HepG2 (cell line): ENCODE data around the gene DSG2. TPM values are rescaled to one million over a fixed set of nuclear protein-coding genes. Genes with fewer than 3 reads are reported as not detected.

Experiments
- CBX2 ChIP-seq, 2 experiments: fragments of 200-600 bp in 1 of 2; sonication (generic); formaldehyde crosslinking in 1 of 2; IDR thresholded peaks; 2 replicates each; pipeline versions ENCODE4 v1.7.0 to v1.8.1; 2018 to 2022; ENCODE audit warnings: low read depth in 2 of 2, low read length in 1 of 2, mild to moderate bottlenecking in 1 of 2, missing genetic modification reagents in 1 of 2
- CENPX ChIP-seq: sonication (generic); formaldehyde crosslinking; IDR thresholded peaks from 2 replicates; pipeline ENCODE4 v1.9.0; 2021; ENCODE audit warnings: mild to moderate bottlenecking, missing genetic modification reagents, moderate library complexity
- FOSL2 ChIP-seq: sonication (generic); formaldehyde crosslinking; IDR thresholded peaks from 2 replicates; pipeline ENCODE4 v1.4.0; 2020; ENCODE audit warnings: missing genetic modification reagents
- HMGA1 ChIP-seq: sonication (generic); formaldehyde crosslinking; conservative IDR thresholded peaks from 2 replicates; pipeline ENCODE4 v1.4.0; 2020; ENCODE audit warnings: missing genetic modification reagents
- MAF1 ChIP-seq: sonication (generic); formaldehyde crosslinking; IDR thresholded peaks from 2 replicates; pipeline ENCODE4 v1.5.0; 2020; ENCODE audit warnings: missing genetic modification reagents, borderline replicate concordance
- MAFK ChIP-seq, 2 experiments: IDR thresholded peaks in 1 of 2; conservative IDR thresholded peaks in 1 of 2; 2 replicates each; pipeline ENCODE4 v1.6.1; 2011; ENCODE audit warnings: improper control_type of control experiment in 2 of 2, low read length in 2 of 2
- PHF5A ChIP-seq: IDR thresholded peaks from one replicate; pipeline ENCODE4 v1.6.1; 2018; ENCODE audit warnings: low read depth, missing genetic modification reagents; ENCODE audit not compliant: unreplicated experiment
- RARA ChIP-seq: IDR thresholded peaks from 2 replicates; pipeline ENCODE4 v1.6.1; 2016; ENCODE audit warnings: missing genetic modification reagents, missing compliant biosample characterization
- SATB2 ChIP-seq: sonication (generic); formaldehyde crosslinking; IDR thresholded peaks from 2 replicates; pipeline ENCODE4 v1.5.0; 2020; ENCODE audit warnings: missing genetic modification reagents
- SIX1 ChIP-seq: sonication (generic); formaldehyde crosslinking; IDR thresholded peaks from 2 replicates; pipeline ENCODE4 v1.4.0; 2020; ENCODE audit warnings: missing genetic modification reagents, borderline replicate concordance
- SOX5 ChIP-seq: IDR thresholded peaks from 2 replicates; pipeline ENCODE4 v1.6.1; 2016; ENCODE audit warnings: borderline replicate concordance
- SOX6 ChIP-seq, 2 experiments: fragments of 450-650 bp in 1 of 2; sonication (generic) in 1 of 2; formaldehyde crosslinking in 1 of 2; IDR thresholded peaks; 2 replicates each; pipeline versions ENCODE4 v1.4.0 to v1.6.1; 2017 to 2020; ENCODE audit warnings: antibody characterized with exemption in 1 of 2, mild to moderate bottlenecking in 1 of 2, missing genetic modification reagents in 1 of 2
- ZBTB10 ChIP-seq: sonication (generic); formaldehyde crosslinking; IDR thresholded peaks from 2 replicates; pipeline ENCODE4 v1.4.0; 2020; ENCODE audit warnings: missing genetic modification reagents, borderline replicate concordance
- ZBTB37 ChIP-seq: sonication (generic); formaldehyde crosslinking; IDR thresholded peaks from 2 replicates; pipeline ENCODE4 v1.4.0; 2020; ENCODE audit warnings: mild to moderate bottlenecking, missing genetic modification reagents
- ZFP1 ChIP-seq: IDR thresholded peaks from 2 replicates; pipeline ENCODE4 v1.6.1; 2016
- ZFP36L2 ChIP-seq: sonication (generic); formaldehyde crosslinking; IDR thresholded peaks from 2 replicates; pipeline ENCODE4 v1.4.0; 2020; ENCODE audit warnings: missing genetic modification reagents
- ZNF362 ChIP-seq: sonication (generic); formaldehyde crosslinking; IDR thresholded peaks from 2 replicates; pipeline ENCODE4 v1.4.0; 2020; ENCODE audit warnings: missing genetic modification reagents, mild to moderate bottlenecking, borderline replicate concordance
- ZNF382 ChIP-seq: sonication (generic); formaldehyde crosslinking; IDR thresholded peaks from 2 replicates; pipeline ENCODE4 v1.5.0; 2020; ENCODE audit warnings: missing genetic modification reagents, mild to moderate bottlenecking, borderline replicate concordance
- polyA plus RNA-seq, 8 experiments: library from polyadenylated mRNA; depleted of rRNA in 3 of 8; stranded (reverse) in 7 of 8; unstranded in 1 of 8; fragments of >200 nt; fragmentation: Illumina TruSeq in 4 of 8; extraction: Trizol in 4 of 8; gene quantifications; 2 replicates each; pipeline versions ENCODE4 v1.2.1 to v1.2.3, GENCODE V29; 2011 to 2016; ENCODE audit warnings: low read depth in 4 of 8, missing spikeins in 1 of 8, mixed read lengths in 1 of 8; ENCODE audit not compliant: insufficient read depth in 1 of 8
- total RNA-seq, 5 experiments: library from RNA; depleted of rRNA; stranded (reverse); fragments of >200 nt; fragmentation: Illumina TruSeq; extraction: Trizol; gene quantifications; 2 replicates each; pipeline ENCODE4 v1.2.3, GENCODE V29; 2016; ENCODE audit warnings: low read depth in 1 of 5
- TF ChIP-seq, protein P1 (sequence below): sonication (generic); formaldehyde crosslinking; conservative IDR thresholded peaks from 2 replicates; pipeline ENCODE4 v1.4.0; 2020; ENCODE audit warnings: missing genetic modification reagents
- TF ChIP-seq, protein P2 (sequence below): sonication (generic); formaldehyde crosslinking; IDR thresholded peaks from 2 replicates; pipeline ENCODE4 v1.4.0; 2020; ENCODE audit warnings: missing genetic modification reagents, mild to moderate bottlenecking, borderline replicate concordance

DSG2 gene
- total and polyA plus RNA-seq, 2 of the 13 experiments (the other 11 are each of a cell fraction or from before 2014, with no cell fraction given) = 23.3 to 66.7 TPM

DNA sequence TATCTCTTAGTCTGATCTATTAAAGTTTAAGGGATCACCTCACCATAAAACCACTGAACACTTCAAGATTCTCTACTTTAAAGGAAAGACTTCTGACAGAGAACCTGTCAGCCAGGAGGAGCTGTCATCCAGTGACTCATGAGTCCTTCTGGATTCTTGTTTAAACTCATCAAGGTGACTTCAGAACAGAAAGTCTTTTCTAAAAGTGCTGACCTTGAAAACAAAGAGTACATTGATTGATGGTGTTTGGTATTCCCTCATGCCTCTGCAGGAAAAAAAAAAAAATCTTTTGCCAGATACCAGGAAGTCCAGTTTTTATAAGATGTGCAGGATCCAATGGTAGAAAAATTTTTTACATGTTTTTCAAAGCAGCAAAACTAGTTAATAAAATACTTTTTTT, 12.3 kb downstream of the DSG2 start (continued):
- TF ChIP-seq ZNF382 (CRISPR knock-in tag) (no peak), HMGA1 (CRISPR knock-in tag) (no peak), CBX2 (IDR thresholded peaks at IDR 0.05; ENCODE audit: low read depth, low read length) (no peak), CBX2 (CRISPR knock-in tag; IDR thresholded peaks at IDR 0.05; ENCODE audit: low read depth) (no peak), SOX6 (IDR thresholded peaks at IDR 0.05) (no peak), SOX6 (CRISPR knock-in tag; IDR thresholded peaks at IDR 0.05) (peak; percentile 34; the same call in 1 of the 2 replicates), SATB2 (CRISPR knock-in tag) (no peak), ZBTB37 (CRISPR knock-in tag) (no peak), ZFP36L2 (CRISPR knock-in tag) (no peak), SIX1 (no peak), RARA (CRISPR knock-in tag) (0 out of 2 replicates have a peak, but pooled peaks have one; percentile 10), FOSL2 (CRISPR knock-in tag) (peak; percentile 78), ZBTB10 (CRISPR knock-in tag) (no peak), MAF1 (CRISPR knock-in tag) (no peak), MAFK (conservative IDR thresholded peaks at IDR 0.05 in 1 of 2, IDR thresholded peaks at IDR 0.05 in 1 of 2; ENCODE audit: low read length in 2 of 2) (peak; percentile 75 to 86), CENPX (CRISPR knock-in tag) (no peak), SOX5 (peak; percentile 32; the same call in 1 of the 2 replicates), ZFP1 (CRISPR knock-in tag) (no peak), PHF5A (CRISPR knock-in tag) (no peak), ZNF362 (peak; percentile 88)
- TF ChIP-seq, protein P1, sequence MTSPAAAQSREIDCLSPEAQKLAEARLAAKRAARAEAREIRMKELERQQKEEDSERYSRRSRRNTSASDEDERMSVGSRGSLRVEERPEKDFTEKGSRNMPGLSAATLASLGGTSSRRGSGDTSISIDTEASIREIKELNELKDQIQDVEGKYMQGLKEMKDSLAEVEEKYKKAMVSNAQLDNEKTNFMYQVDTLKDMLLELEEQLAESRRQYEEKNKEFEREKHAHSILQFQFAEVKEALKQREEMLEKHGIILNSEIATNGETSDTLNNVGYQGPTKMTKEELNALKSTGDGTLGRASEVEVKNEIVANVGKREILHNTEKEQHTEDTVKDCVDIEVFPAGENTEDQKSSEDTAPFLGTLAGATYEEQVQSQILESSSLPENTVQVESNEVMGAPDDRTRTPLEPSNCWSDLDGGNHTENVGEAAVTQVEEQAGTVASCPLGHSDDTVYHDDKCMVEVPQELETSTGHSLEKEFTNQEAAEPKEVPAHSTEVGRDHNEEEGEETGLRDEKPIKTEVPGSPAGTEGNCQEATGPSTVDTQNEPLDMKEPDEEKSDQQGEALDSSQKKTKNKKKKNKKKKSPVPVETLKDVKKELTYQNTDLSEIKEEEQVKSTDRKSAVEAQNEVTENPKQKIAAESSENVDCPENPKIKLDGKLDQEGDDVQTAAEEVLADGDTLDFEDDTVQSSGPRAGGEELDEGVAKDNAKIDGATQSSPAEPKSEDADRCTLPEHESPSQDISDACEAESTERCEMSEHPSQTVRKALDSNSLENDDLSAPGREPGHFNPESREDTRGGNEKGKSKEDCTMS (CRISPR knock-in tag) = no peak
- TF ChIP-seq, protein P2, sequence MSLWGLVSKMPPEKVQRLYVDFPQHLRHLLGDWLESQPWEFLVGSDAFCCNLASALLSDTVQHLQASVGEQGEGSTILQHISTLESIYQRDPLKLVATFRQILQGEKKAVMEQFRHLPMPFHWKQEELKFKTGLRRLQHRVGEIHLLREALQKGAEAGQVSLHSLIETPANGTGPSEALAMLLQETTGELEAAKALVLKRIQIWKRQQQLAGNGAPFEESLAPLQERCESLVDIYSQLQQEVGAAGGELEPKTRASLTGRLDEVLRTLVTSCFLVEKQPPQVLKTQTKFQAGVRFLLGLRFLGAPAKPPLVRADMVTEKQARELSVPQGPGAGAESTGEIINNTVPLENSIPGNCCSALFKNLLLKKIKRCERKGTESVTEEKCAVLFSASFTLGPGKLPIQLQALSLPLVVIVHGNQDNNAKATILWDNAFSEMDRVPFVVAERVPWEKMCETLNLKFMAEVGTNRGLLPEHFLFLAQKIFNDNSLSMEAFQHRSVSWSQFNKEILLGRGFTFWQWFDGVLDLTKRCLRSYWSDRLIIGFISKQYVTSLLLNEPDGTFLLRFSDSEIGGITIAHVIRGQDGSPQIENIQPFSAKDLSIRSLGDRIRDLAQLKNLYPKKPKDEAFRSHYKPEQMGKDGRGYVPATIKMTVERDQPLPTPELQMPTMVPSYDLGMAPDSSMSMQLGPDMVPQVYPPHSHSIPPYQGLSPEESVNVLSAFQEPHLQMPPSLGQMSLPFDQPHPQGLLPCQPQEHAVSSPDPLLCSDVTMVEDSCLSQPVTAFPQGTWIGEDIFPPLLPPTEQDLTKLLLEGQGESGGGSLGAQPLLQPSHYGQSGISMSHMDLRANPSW (CRISPR knock-in tag) = no peak
